ENCODE data around the gene PPP1R27.

GRCh38 chr17:81812571-81813370, 22.1 kb downstream of the PPP1R27 start:
- TF ChIP-seq PHF8 (IDR thresholded peaks at IDR 0.05; ENCODE audit: borderline replicate concordance, low read depth) (no peak), CTCF (IDR thresholded peaks at IDR 0.05) (no peak), POLR2A (IDR thresholded peaks at IDR 0.05; ENCODE audit: low read length) (no peak)
- TF ChIP-seq, protein P1, sequence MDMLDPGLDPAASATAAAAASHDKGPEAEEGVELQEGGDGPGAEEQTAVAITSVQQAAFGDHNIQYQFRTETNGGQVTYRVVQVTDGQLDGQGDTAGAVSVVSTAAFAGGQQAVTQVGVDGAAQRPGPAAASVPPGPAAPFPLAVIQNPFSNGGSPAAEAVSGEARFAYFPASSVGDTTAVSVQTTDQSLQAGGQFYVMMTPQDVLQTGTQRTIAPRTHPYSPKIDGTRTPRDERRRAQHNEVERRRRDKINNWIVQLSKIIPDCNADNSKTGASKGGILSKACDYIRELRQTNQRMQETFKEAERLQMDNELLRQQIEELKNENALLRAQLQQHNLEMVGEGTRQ (IDR thresholded peaks at IDR 0.05) = no peak

Data from A549 (cell line).